HCT116 (cell line): Measurements from ENCODE around the gene HTRA3. TPM values are rescaled to one million over a fixed set of nuclear protein-coding genes. Genes with fewer than 3 reads are reported as not detected.

Experiments
- ATAC-seq: fragments of 200-7000 bp; cut with Tn5 transposase; 2 replicates; pipeline ENCODE4 v1.9.1; 2020; ENCODE audit warnings: mild to moderate bottlenecking, moderate library complexity
- BruUV-seq: library from RNA; stranded (reverse); fragments of 400-500 nt; replicated peaks from 2 replicates; lab custom pipeline; 2021; lab: Mats Ljungman, UMichigan
- CTCF ChIA-PET: fragments of 300-600 bp; sonication (Branson Sonifier 250); formaldehyde crosslinking; loops from one replicate; lab custom pipeline; 2021; ENCODE audit warnings: antibody characterized with exemption; lab: Charles Lee
- POLR2A ChIA-PET: fragments of 300-600, 350-600 bp; sonication (Branson Sonifier 250); formaldehyde crosslinking; loops from one replicate; lab custom pipeline; 2021; ENCODE audit warnings: antibody characterized with exemption; lab: Charles Lee
- RAD21 ChIA-PET, 2 experiments: fragments of 300-600 bp; sonication (Branson Sonifier 250); formaldehyde crosslinking; loops; one replicate each; lab custom pipeline; 2023; ENCODE audit warnings: low total read pairs in 2 of 2; ENCODE audit not compliant: uncharacterized antibody in 2 of 2, unreplicated experiment in 2 of 2, low non-redundant PET in 1 of 2; lab: Charles Lee
- DNase-seq: peaks from one replicate; pipeline ENCODE4 v3.0.0-alpha.2; 2010; ENCODE audit warnings: low read depth, low spot score
- H2AFZ ChIP-seq: fragments of 200-600 bp; shearing (Covaris generic), sonication (generic); 2 replicates; pipeline ENCODE4 v1.6.1; 2017; ENCODE audit warnings: low read depth, mixed run types, mixed read lengths, antibody characterized with exemption, low read length; ENCODE audit not compliant: poor library complexity, severe bottlenecking
- H3K27ac ChIP-seq: 2 replicates; pipeline ENCODE4 v1.5.1; 2012; ENCODE audit warnings: low read depth, low read length
- H3K27me3 ChIP-seq: fragments of 200-600 bp; sonication (generic); 2 replicates; pipeline ENCODE4 v1.6.1; 2016; ENCODE audit warnings: mixed run types, low read length, mixed read lengths; ENCODE audit not compliant: insufficient read depth
- H3K36me3 ChIP-seq, 2 experiments: fragments of 200-500 bp in 1 of 2; fragments of 200-600 bp in 1 of 2; sonication (Bioruptor generic) in 1 of 2; sonication (generic) in 1 of 2; 2 replicates each; pipeline versions ENCODE4 v1.5.1 to v1.6.1; 2014 to 2016; ENCODE audit warnings: low read length in 2 of 2, inconsistent platforms in 1 of 2, mixed read lengths in 1 of 2, mixed run types in 1 of 2; ENCODE audit not compliant: insufficient read depth in 2 of 2, control insufficient read depth in 1 of 2
- H3K4me1 ChIP-seq, 2 experiments: fragments of 200-600 bp in 1 of 2; sonication (generic) in 1 of 2; 2 replicates each; pipeline versions ENCODE4 v1.5.1 to v1.6.1; 2012 to 2017; ENCODE audit warnings: low read length in 2 of 2, inconsistent platforms in 1 of 2, mild to moderate bottlenecking in 1 of 2, mixed read lengths in 1 of 2, mixed run types in 1 of 2, moderate library complexity in 1 of 2; ENCODE audit not compliant: insufficient read depth in 2 of 2, control insufficient read depth in 1 of 2
- H3K4me2 ChIP-seq: fragments of 200-600 bp; sonication (generic); 2 replicates; pipeline ENCODE4 v1.6.1; 2017; ENCODE audit warnings: mixed run types, low read length, mixed read lengths
- H3K4me3 ChIP-seq, 2 experiments: fragments of 200-600 bp in 1 of 2; sonication (generic) in 1 of 2; replicated peaks in 1 of 2; 2 replicates each; pipeline ENCODE4 v1.5.1; 2011 to 2016; ENCODE audit warnings: low read length in 2 of 2, control low read depth in 1 of 2, low read depth in 1 of 2, mild to moderate bottlenecking in 1 of 2, mixed read lengths in 1 of 2, mixed run types in 1 of 2
- H3K79me2 ChIP-seq: fragments of 200-600 bp; sonication (generic); 2 replicates; pipeline ENCODE4 v1.6.1; 2017; ENCODE audit warnings: mild to moderate bottlenecking, mixed run types, low read length, moderate library complexity, mixed read lengths; ENCODE audit not compliant: insufficient read depth
- H3K9ac ChIP-seq: fragments of 200-600 bp; sonication (generic); 2 replicates; pipeline ENCODE4 v1.6.1; 2016; ENCODE audit warnings: low read length, mixed read lengths
- H3K9me2 ChIP-seq: fragments of 200-600 bp; sonication (generic), shearing (Covaris generic); 2 replicates; pipeline ENCODE4 v1.6.1; 2017; ENCODE audit warnings: mixed run types, mild to moderate bottlenecking, moderate library complexity; ENCODE audit not compliant: insufficient read depth
- H3K9me3 ChIP-seq, 2 experiments: fragments of 200-500 bp in 1 of 2; fragments of 200-600 bp in 1 of 2; sonication (Bioruptor generic) in 1 of 2; sonication (generic) in 1 of 2; 2 replicates each; pipeline ENCODE4 v1.6.1; 2014 to 2017; ENCODE audit warnings: low read length in 2 of 2, mixed read lengths in 2 of 2, inconsistent platforms in 1 of 2, low read depth in 1 of 2, mild to moderate bottlenecking in 1 of 2, mixed run types in 1 of 2, moderate library complexity in 1 of 2; ENCODE audit not compliant: control insufficient read depth in 1 of 2, insufficient read depth in 1 of 2
- H4K20me1 ChIP-seq: fragments of 200-600 bp; sonication (generic), shearing (Covaris generic); 2 replicates; pipeline ENCODE4 v1.6.1; 2017; ENCODE audit warnings: mixed run types, mild to moderate bottlenecking, moderate library complexity; ENCODE audit not compliant: insufficient read depth
- CTCF ChIP-seq, 3 experiments: fragments of 200-600 bp in 1 of 3; sonication (generic) in 1 of 3; IDR thresholded peaks in 2 of 3; conservative IDR thresholded peaks in 1 of 3; 2 replicates each; pipeline ENCODE4 v1.5.1; 2012 to 2017; ENCODE audit warnings: low read depth in 2 of 3, low read length in 2 of 3, antibody characterized with exemption in 1 of 3, borderline replicate concordance in 1 of 3, control low read depth in 1 of 3, mild to moderate bottlenecking in 1 of 3, mixed read lengths in 1 of 3, mixed run types in 1 of 3, moderate library complexity in 1 of 3; ENCODE audit not compliant: insufficient read depth in 1 of 3
- EGR1 ChIP-seq: IDR thresholded peaks from 2 replicates; pipeline ENCODE4 v1.6.1; 2012; ENCODE audit warnings: low read depth
- ELF1 ChIP-seq: IDR thresholded peaks from 2 replicates; pipeline ENCODE4 v1.6.1; 2012; ENCODE audit warnings: low read depth, borderline replicate concordance
- EZH2phosphoT487 ChIP-seq: fragments of 200-600 bp; IDR thresholded peaks from 2 replicates; pipeline ENCODE4 v1.6.1; 2018; ENCODE audit warnings: antibody characterized with exemption, borderline replicate concordance
- RAD21 ChIP-seq: IDR thresholded peaks from 2 replicates; pipeline ENCODE4 v1.6.1; 2012; ENCODE audit warnings: low read depth, mild to moderate bottlenecking
- TCF7L2 ChIP-seq: IDR thresholded peaks from 2 replicates; pipeline ENCODE4 v1.7.0; 2011; ENCODE audit warnings: borderline replicate concordance, inconsistent platforms; ENCODE audit not compliant: insufficient read depth, insufficient read length; ENCODE audit errors: extremely low read depth
- intact Hi-C: fragments of 100-400 bp; cut with micrococcal nuclease; formaldehyde crosslinking; loops from 2 replicates; pipeline ENCODE4 v1.10.0; 2022
- total RNA-seq: library from RNA; stranded (reverse); gene quantifications from one replicate; pipeline ENCODE4 v1.2.1, GENCODE V29; 2021; ENCODE audit not compliant: unreplicated experiment
- TF ChIP-seq, protein P1 (sequence below): IDR thresholded peaks from 2 replicates; pipeline ENCODE4 v1.6.1; 2011; ENCODE audit warnings: mild to moderate bottlenecking, low read length, moderate library complexity; ENCODE audit not compliant: insufficient replicate concordance; ENCODE audit errors: extremely low read depth
- TF ChIP-seq, protein P2 (sequence below): IDR thresholded peaks from 2 replicates; pipeline ENCODE4 v1.6.1; 2012; ENCODE audit warnings: low read depth

The HTRA3 gene
- total RNA-seq, 1 experiment from 2014 or later = not detected

GRCh38 chr4:8238515-8239053 lies 31.0 kb upstream of the HTRA3 start:
- RAD21 ChIA-PET = no interaction called here
- POLR2A ChIA-PET = no interaction called here
- H3K4me3 ChIP-seq = no peak overlapping the region
- H3K27ac ChIP-seq = no peak overlapping the region
- no peaks in the 10 kb centered on the region for H3K9me2 ChIP-seq
- H2AFZ ChIP-seq = no peak overlapping the region
- TF ChIP-seq ELF1 (no peak), EZH2phosphoT487 (no peak), TCF7L2 (no peak), RAD21 (peak; percentile 40), EGR1 (no peak), CTCF (IDR thresholded peaks at IDR 0.05 in 2 of 3, conservative IDR thresholded peaks at IDR 0.05 in 1 of 3; ENCODE audit: borderline replicate concordance in 1 of 3, insufficient read depth in 1 of 3, low read depth in 2 of 3, low read length in 2 of 3) (peak; percentile 22 to 49 (median 44); a peak in 5 of 6 replicates)
- TF ChIP-seq, protein P1, sequence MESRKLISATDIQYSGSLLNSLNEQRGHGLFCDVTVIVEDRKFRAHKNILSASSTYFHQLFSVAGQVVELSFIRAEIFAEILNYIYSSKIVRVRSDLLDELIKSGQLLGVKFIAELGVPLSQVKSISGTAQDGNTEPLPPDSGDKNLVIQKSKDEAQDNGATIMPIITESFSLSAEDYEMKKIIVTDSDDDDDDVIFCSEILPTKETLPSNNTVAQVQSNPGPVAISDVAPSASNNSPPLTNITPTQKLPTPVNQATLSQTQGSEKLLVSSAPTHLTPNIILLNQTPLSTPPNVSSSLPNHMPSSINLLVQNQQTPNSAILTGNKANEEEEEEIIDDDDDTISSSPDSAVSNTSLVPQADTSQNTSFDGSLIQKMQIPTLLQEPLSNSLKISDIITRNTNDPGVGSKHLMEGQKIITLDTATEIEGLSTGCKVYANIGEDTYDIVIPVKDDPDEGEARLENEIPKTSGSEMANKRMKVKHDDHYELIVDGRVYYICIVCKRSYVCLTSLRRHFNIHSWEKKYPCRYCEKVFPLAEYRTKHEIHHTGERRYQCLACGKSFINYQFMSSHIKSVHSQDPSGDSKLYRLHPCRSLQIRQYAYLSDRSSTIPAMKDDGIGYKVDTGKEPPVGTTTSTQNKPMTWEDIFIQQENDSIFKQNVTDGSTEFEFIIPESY = no peak
- TF ChIP-seq, protein P2, sequence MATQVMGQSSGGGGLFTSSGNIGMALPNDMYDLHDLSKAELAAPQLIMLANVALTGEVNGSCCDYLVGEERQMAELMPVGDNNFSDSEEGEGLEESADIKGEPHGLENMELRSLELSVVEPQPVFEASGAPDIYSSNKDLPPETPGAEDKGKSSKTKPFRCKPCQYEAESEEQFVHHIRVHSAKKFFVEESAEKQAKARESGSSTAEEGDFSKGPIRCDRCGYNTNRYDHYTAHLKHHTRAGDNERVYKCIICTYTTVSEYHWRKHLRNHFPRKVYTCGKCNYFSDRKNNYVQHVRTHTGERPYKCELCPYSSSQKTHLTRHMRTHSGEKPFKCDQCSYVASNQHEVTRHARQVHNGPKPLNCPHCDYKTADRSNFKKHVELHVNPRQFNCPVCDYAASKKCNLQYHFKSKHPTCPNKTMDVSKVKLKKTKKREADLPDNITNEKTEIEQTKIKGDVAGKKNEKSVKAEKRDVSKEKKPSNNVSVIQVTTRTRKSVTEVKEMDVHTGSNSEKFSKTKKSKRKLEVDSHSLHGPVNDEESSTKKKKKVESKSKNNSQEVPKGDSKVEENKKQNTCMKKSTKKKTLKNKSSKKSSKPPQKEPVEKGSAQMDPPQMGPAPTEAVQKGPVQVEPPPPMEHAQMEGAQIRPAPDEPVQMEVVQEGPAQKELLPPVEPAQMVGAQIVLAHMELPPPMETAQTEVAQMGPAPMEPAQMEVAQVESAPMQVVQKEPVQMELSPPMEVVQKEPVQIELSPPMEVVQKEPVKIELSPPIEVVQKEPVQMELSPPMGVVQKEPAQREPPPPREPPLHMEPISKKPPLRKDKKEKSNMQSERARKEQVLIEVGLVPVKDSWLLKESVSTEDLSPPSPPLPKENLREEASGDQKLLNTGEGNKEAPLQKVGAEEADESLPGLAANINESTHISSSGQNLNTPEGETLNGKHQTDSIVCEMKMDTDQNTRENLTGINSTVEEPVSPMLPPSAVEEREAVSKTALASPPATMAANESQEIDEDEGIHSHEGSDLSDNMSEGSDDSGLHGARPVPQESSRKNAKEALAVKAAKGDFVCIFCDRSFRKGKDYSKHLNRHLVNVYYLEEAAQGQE = no peak
- CTCF ChIA-PET = interaction anchor here (1.5 kb wide), 1 partner anchor 62 kb away, joined by 6 read pairs; no protein-coding TSS in a partner anchor
- DNase-seq (no peak), ATAC-seq (peak; percentile 52)
- BruUV-seq = no TSS peak
- intact Hi-C loops = loop anchor here (2.0 kb wide), 1 partner anchor 62 kb away; no protein-coding TSS in a partner anchor
- H3K4me2 ChIP-seq = no peak overlapping the region
- H3K79me2 ChIP-seq = no peaks in the 10 kb centered on the region
- H3K27me3 ChIP-seq = no peaks in the 10 kb centered on the region
- H4K20me1 ChIP-seq = no peaks in the 10 kb centered on the region
- peaks cover 6 to 10% of the 10 kb centered on the region in 2 experiments; a peak in 3 of 4 replicates for H3K4me1 ChIP-seq
- no peaks in the 10 kb centered on the region for H3K36me3 ChIP-seq
- no peak overlapping the region for H3K9ac ChIP-seq
- H3K9me3 ChIP-seq = no peaks in the 10 kb centered on the region
